PC-3 (cell line): ENCODE data around the gene CIC. TPM values are rescaled to one million over a fixed set of nuclear protein-coding genes. Genes with fewer than 3 reads are reported as not detected.
A peak's percentile ranks its signal among the peaks of the same experiment; 100 is the strongest.

Experiments used
- ATAC-seq: fragments of 200-7000 bp; cut with Tn5 transposase; 2 replicates; pipeline ENCODE4 v1.9.1; 2020; ENCODE audit warnings: mild to moderate bottlenecking, moderate library complexity
- Bru-seq: library from RNA; stranded (reverse); fragments of 400-500 nt; gene quantifications from one replicate; lab custom pipeline; 2021; lab: Mats Ljungman, UMichigan
- BruChase-seq, 2 experiments: library from RNA; stranded (reverse); fragments of 400-500 nt; gene quantifications; one replicate each; lab custom pipeline; 2021; lab: Mats Ljungman, UMichigan
- BruUV-seq: library from RNA; stranded (reverse); fragments of 400-500 nt; replicated peaks from 2 replicates; lab custom pipeline; 2021; lab: Mats Ljungman, UMichigan
- CTCF ChIA-PET: fragments of 300-600 bp; sonication (Branson Sonifier 250); formaldehyde crosslinking; loops from one replicate; lab custom pipeline; 2022; ENCODE audit warnings: antibody characterized with exemption; lab: Charles Lee
- POLR2A ChIA-PET: fragments of 300-600 bp; sonication (Branson Sonifier 250); formaldehyde crosslinking; loops from one replicate; lab custom pipeline; 2022; ENCODE audit warnings: antibody characterized with exemption; ENCODE audit not compliant: unreplicated experiment; lab: Charles Lee
- DNase-seq: peaks from one replicate; pipeline ENCODE4 v3.0.0-alpha.2; 2015
- H2AFZ ChIP-seq: fragments of 300-600 bp; sonication (generic); 2 replicates; pipeline ENCODE4 v1.6.0; 2016; ENCODE audit warnings: antibody characterized with exemption, low read length
- H3F3A ChIP-seq: fragments of 300-600 bp; sonication (generic); one replicate; pipeline ENCODE4 v1.6.0; 2017; ENCODE audit warnings: antibody characterized with exemption, low read length, control low read depth, mild to moderate bottlenecking; ENCODE audit not compliant: unreplicated experiment
- H3K27ac ChIP-seq: fragments of 300-600 bp; sonication (generic); 2 replicates; pipeline ENCODE4 v1.5.1; 2016; ENCODE audit warnings: mild to moderate bottlenecking, low read length
- H3K27me3 ChIP-seq: fragments of 300-600 bp; sonication (generic); 2 replicates; pipeline ENCODE4 v1.6.1; 2016; ENCODE audit warnings: low read length, mixed read lengths
- H3K36me3 ChIP-seq: fragments of 300-600 bp; sonication (generic); 2 replicates; pipeline ENCODE4 v1.6.1; 2016; ENCODE audit warnings: low read depth, mixed run types, low read length, mixed read lengths
- H3K4me1 ChIP-seq: fragments of 300-600 bp; sonication (generic); 2 replicates; pipeline ENCODE4 v1.5.1; 2016; ENCODE audit warnings: low read length; ENCODE audit not compliant: insufficient read depth
- H3K4me2 ChIP-seq: fragments of 300-600 bp; sonication (generic); 2 replicates; pipeline ENCODE4 v1.6.0; 2016; ENCODE audit warnings: low read length
- H3K4me3 ChIP-seq: fragments of 300-600 bp; sonication (generic); 2 replicates; pipeline ENCODE4 v1.5.1; 2016; ENCODE audit warnings: mild to moderate bottlenecking, low read length, mixed read lengths
- H3K79me2 ChIP-seq: fragments of 300-600 bp; sonication (generic); 2 replicates; pipeline ENCODE4 v1.6.1; 2017; ENCODE audit warnings: low read length, mixed read lengths
- H3K9ac ChIP-seq: fragments of 300-600 bp; sonication (generic); 2 replicates; pipeline ENCODE4 v1.6.0; 2016; ENCODE audit warnings: mild to moderate bottlenecking, low read length
- H3K9me2 ChIP-seq: fragments of 300-600 bp; sonication (generic); replicated peaks from 2 replicates; pipeline ENCODE4 v1.6.1; 2016; ENCODE audit warnings: mixed run types, low read length, mixed read lengths
- H3K9me3 ChIP-seq: fragments of 300-600 bp; sonication (generic); 2 replicates; pipeline ENCODE4 v1.6.1; 2016; ENCODE audit warnings: low read length, mixed read lengths
- H4K20me1 ChIP-seq: fragments of 300-600 bp; sonication (generic); 2 replicates; pipeline ENCODE4 v1.6.1; 2016; ENCODE audit warnings: low read length, mixed read lengths
- CTCF ChIP-seq: fragments of 300-600 bp; sonication (generic); conservative IDR thresholded peaks from 2 replicates; pipeline ENCODE4 v1.5.1; 2017; ENCODE audit warnings: antibody characterized with exemption, low read depth, mild to moderate bottlenecking, low read length
- EZH2 ChIP-seq: fragments of 300-600 bp; sonication (generic); IDR thresholded peaks from one replicate; pipeline ENCODE4 v1.6.1; 2017; ENCODE audit warnings: antibody characterized with exemption, mild to moderate bottlenecking, low read length; ENCODE audit not compliant: unreplicated experiment
- EZH2phosphoT487 ChIP-seq: fragments of 300-600 bp; sonication (generic); IDR thresholded peaks from 2 replicates; pipeline ENCODE4 v1.6.1; 2018; ENCODE audit warnings: mild to moderate bottlenecking, antibody characterized with exemption, low read length, borderline replicate concordance
- intact Hi-C: fragments of 100-400 bp; cut with micrococcal nuclease; formaldehyde crosslinking; loops from 2 replicates; pipeline ENCODE4 v1.9.0; 2023
- long read RNA-seq: library from polyadenylated mRNA; unstranded; transcript quantifications from one replicate; pipeline ENCODE4 v2.0.0, GENCODE V29; 2021; ENCODE audit not compliant: unreplicated experiment
- total RNA-seq: library from RNA; depleted of rRNA; stranded (reverse); fragments of >200 nt; gene quantifications from 2 replicates; pipeline ENCODE4 v1.2.3, GENCODE V29; 2014; rRNA removed

CIC gene
- 9.8 and 21.4 TPM in 2 replicates for total RNA-seq
- percentile 36 among the genes with signal in this experiment for Bru-seq, nascent RNA
- BruChase-seq, experiment 1, labeled RNA remaining after a 6-hour chase: percentile 61 among the genes with signal in this experiment
- percentile 47 among the genes with signal in this experiment for BruChase-seq, experiment 2, labeled RNA remaining after a 2-hour chase
- long read RNA-seq: 0 reads

DNA sequence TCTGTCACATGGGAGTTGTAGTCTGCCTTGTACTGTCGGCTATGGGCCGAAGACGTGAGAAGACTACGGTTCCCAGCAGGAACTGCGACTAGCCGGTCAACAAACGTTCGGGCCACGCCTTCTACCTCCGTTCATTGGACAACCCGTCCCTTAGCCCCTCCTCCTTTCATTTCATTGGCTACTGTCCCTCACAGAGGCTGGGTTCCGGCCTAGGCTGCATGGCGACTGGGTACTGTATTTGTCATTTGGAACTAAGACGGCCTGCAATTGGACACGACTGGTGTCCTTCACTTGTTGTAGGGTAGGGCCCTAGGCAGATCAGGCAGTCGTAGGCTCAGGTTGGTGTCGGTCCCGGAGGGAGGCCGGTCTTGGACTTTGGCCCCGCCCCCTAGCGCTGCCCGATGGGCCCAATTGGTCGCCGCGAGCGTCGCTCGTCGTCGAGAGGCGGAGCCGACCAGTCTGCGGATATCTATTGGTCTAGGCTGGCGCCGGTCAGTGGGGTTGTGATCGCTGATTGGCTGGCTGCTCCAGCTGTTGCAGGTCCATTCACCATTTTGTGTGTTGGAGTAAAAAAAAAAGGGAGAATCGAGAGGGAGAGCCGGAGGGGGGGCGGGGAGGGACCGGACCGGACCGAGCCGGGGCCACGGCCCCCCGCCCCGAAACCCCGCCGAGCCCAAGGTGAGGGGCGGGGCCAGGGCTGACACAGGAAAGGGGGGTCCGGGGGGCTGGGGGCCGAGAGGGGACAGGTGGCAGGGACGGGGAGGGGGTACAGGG lies at the start of gene CIC:
CIC (plus strand) TSS at position 549 of the 774 bp plus-strand sequence. CDS start 2,532 bp downstream, outside the sequence.
- DNase-seq (peak; percentile 99), ATAC-seq (peak; percentile 85)
- intact Hi-C loops: loop anchor here (1.0 kb wide), 1 partner anchor 13 kb away; no protein-coding TSS in a partner anchor
- H3K9me3 ChIP-seq: no peaks in the 10 kb centered on the region
- H3K79me2 ChIP-seq: peaks cover 26% of the 10 kb centered on the region
- ChIA-PET POLR2A (no interaction called here), CTCF (no interaction called here)
- no peak for TF ChIP-seq CTCF
- TF ChIP-seq EZH2phosphoT487: no peak
- no peak for TF ChIP-seq EZH2
- H3K36me3 ChIP-seq: no peaks in the 10 kb centered on the region
- H3K27ac ChIP-seq: peak within 1 kb of the TSS; percentile 93
- peak within 1 kb of the TSS; percentile 80 for H3K4me3 ChIP-seq
- no peaks in the 10 kb centered on the region for H3F3A ChIP-seq
- TSS peak; percentile 92 for BruUV-seq
- H3K4me1 ChIP-seq: peaks cover 22% of the 10 kb centered on the region
- H3K27me3 ChIP-seq: no peaks in the 10 kb centered on the region
- H3K4me2 ChIP-seq: peak within 1 kb of the TSS; percentile 99
- no peaks in the 10 kb centered on the region for H4K20me1 ChIP-seq
- H3K9ac ChIP-seq: peak within 1 kb of the TSS; percentile 89
- no peaks in the 10 kb centered on the region for H3K9me2 ChIP-seq
- H2AFZ ChIP-seq: peak within 1 kb of the TSS; percentile 96

- Histone ChIP-seq H3K79me2 (peaks cover 59% of the 10 kb centered on the region), H3F3A (no peaks in the 10 kb centered on the region), H3K27me3 (no peaks in the 10 kb centered on the region), H3K27ac (peak within 1 kb of the TSS; percentile 43), H3K36me3 (no peaks in the 10 kb centered on the region; the same call in 1 of the 2 replicates), H3K4me2 (peak within 1 kb of the TSS; percentile 83), H3K4me3 (peak within 1 kb of the TSS; percentile 74), H3K9ac (peak within 1 kb of the TSS; percentile 92), H3K9me2 (no peaks in the 10 kb centered on the region), H3K9me3 (no peaks in the 10 kb centered on the region), H2AFZ (peak within 1 kb of the TSS; percentile 66), H3K4me1 (peaks cover 22% of the 10 kb centered on the region), H4K20me1 (peaks cover 13% of the 10 kb centered on the region)
- TSS peak; percentile 87 for BruUV-seq
- intact Hi-C loops: no loop called here
- ATAC-seq (peak; percentile 75), DNase-seq (peak; percentile 96)
- CTCF ChIA-PET: no interaction called here
- POLR2A ChIA-PET: no interaction called here
- no peak for TF ChIP-seq CTCF
- no peak for TF ChIP-seq EZH2
- TF ChIP-seq EZH2phosphoT487: no peak
Measured at GRCh38 chr19:42219812-42220750, 49.0 kb upstream of the CIC start, which contains the start of gene ZNF526. ZNF526 (plus strand) TSS chr19:42220312; CDS start chr19:42224404, 4,092 bp downstream.
